A549 treated with Hydrocortisone at 1 μM for 4 hours (cell line): ENCODE results near the gene PLGLB2. TPM values are rescaled to one million over a fixed set of nuclear protein-coding genes. Genes with fewer than 3 reads are reported as not detected.

Experiments
- total RNA-seq: library from RNA; stranded (reverse); fragments of 200-300 nt; extraction: Qiagen RNA extraction; gene quantifications from 5 replicates; pipeline ENCODE4 v1.2.3, GENCODE V29; 2022

PLGLB2 gene
- total RNA-seq: 0.13 to 0.32 TPM (median 0.16 TPM) in 5 replicates

DNA sequence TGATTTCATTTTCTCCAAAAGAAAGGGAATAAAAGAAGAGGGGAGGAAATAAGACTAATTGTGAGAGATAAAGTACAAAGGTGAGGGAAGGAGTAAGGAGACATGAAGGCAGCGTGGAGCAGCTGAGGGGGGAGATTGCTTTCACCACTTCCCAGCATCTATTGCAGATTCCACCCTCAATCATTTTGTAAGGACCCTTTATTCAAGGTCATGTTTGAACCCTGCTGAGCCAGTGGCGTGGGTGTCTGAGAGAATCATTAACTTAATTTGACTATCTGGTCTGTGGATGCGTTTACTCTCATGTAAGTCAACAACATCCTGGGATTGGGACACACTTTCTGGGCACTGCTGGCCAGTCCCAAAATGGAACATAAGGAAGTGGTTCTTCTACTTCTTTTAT lies at the start of gene PLGLB2:
TSS of gene PLGLB2 (plus strand) at position 297 of the 400 bp plus-strand sequence. CDS start at position 364, 67 bp downstream.

Other genes starting within 250 kb of the PLGLB2 start
- 0.18 to 0.68 TPM (median 0.38 TPM) in 5 replicates for gene RGPD2, start 77.7 kb downstream of the PLGLB2 start, total RNA-seq